ENCODE results near the gene TMOD3. TPM values are rescaled to one million over a fixed set of nuclear protein-coding genes. Genes with fewer than 3 reads are reported as not detected.

Gene TMOD3
- total and polyA plus RNA-seq, 2 experiments from 2014 or later: 26.1 to 29.9 TPM

DNA sequence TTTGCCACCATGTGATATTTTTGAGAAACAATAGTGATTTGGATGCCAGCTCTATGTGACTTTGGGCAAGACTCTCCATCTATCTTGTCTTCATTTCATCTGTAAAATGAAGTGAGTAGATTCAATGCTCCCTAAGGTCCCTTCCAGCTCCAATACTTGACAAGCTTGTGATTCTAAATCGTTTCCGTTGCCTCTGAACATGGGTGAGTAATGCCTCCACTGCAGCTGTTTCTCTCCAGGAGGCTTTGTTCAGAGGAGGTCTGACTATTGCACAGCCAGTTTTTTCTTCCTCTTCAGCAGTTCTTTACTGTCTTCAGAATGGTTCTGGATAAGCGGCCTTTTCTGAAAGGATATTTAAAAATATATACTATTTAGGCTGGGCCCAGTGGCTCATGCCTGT, 14.8 kb upstream of the TMOD3 start:
- H3F3A ChIP-seq (replicated peaks; ENCODE audit: low read depth): no peaks in the 10 kb centered on the region

More for the DNA sequence above, 14.8 kb upstream of the TMOD3 start:
- Histone ChIP-seq H3K27me3 (ENCODE audit: insufficient read depth) (no peaks in the 10 kb centered on the region), H3K4me1 (ENCODE audit: insufficient read depth) (no peaks in the 10 kb centered on the region), H3K27ac (ENCODE audit: low read depth) (no peak overlapping the region), H3K36me3 (ENCODE audit: insufficient read depth) (no peaks in the 10 kb centered on the region), H2AFZ (no peak overlapping the region), H3K79me2 (replicated peaks; ENCODE audit: insufficient read depth) (no peaks in the 10 kb centered on the region), H4K20me1 (replicated peaks; ENCODE audit: insufficient read depth) (no peaks in the 10 kb centered on the region), H3K4me3 (no peak overlapping the region), H3K4me2 (no peak overlapping the region), H3K9me2 (ENCODE audit: insufficient read depth) (no peaks in the 10 kb centered on the region)
- no peak for ATAC-seq
- no peaks in the 10 kb centered on the region for H3K27me3 Mint-ChIP-seq (ENCODE audit: insufficient read depth, low read depth, poor library complexity)
- H3K27ac Mint-ChIP-seq: no peak overlapping the region
- DNase-seq (ENCODE audit: low spot score): no peak
- peaks cover 14% of the 10 kb centered on the region for H3K4me1 Mint-ChIP-seq
- H3K4me3 Mint-ChIP-seq: no peak overlapping the region
- H3K36me3 Mint-ChIP-seq (ENCODE audit: low read depth): no peaks in the 10 kb centered on the region
- TF ChIP-seq EZH2 (IDR thresholded peaks at IDR 0.05; ENCODE audit: low read depth, unreplicated experiment) (no peak), NANOG (IDR thresholded peaks at IDR 0.05; ENCODE audit: borderline replicate concordance) (no peak), ZNF114 (CRISPR knock-in tag; IDR thresholded peaks at IDR 0.05) (no peak), CREB1 (CRISPR knock-in tag; IDR thresholded peaks at IDR 0.05; ENCODE audit: low read depth) (no peak), JUNB (IDR thresholded peaks at IDR 0.05; ENCODE audit: unreplicated experiment) (no peak), EZH2phosphoT487 (IDR thresholded peaks at IDR 0.05; ENCODE audit: unreplicated experiment) (no peak), ZNF331 (CRISPR knock-in tag; IDR thresholded peaks at IDR 0.05; ENCODE audit: low read depth) (no peak), ETS1 (IDR thresholded peaks at IDR 0.05) (no peak), REST (IDR thresholded peaks at IDR 0.05; ENCODE audit: unreplicated experiment) (no peak), STAT1 (IDR thresholded peaks at IDR 0.05; ENCODE audit: unreplicated experiment) (no peak), ZNF462 (CRISPR knock-in tag; IDR thresholded peaks at IDR 0.05) (no peak), POLR2AphosphoS5 (IDR thresholded peaks at IDR 0.05; ENCODE audit: low read depth) (no peak)
- TF ChIP-seq, protein P1, sequence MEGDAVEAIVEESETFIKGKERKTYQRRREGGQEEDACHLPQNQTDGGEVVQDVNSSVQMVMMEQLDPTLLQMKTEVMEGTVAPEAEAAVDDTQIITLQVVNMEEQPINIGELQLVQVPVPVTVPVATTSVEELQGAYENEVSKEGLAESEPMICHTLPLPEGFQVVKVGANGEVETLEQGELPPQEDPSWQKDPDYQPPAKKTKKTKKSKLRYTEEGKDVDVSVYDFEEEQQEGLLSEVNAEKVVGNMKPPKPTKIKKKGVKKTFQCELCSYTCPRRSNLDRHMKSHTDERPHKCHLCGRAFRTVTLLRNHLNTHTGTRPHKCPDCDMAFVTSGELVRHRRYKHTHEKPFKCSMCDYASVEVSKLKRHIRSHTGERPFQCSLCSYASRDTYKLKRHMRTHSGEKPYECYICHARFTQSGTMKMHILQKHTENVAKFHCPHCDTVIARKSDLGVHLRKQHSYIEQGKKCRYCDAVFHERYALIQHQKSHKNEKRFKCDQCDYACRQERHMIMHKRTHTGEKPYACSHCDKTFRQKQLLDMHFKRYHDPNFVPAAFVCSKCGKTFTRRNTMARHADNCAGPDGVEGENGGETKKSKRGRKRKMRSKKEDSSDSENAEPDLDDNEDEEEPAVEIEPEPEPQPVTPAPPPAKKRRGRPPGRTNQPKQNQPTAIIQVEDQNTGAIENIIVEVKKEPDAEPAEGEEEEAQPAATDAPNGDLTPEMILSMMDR (conservative IDR thresholded peaks at IDR 0.05; ENCODE audit: low read depth in 2 of 2): no peak
- no peaks in the 10 kb centered on the region for H3K9me3 Mint-ChIP-seq

All from GM23338 (cell line).